Heart left ventricle (tissue), 16 donors: ENCODE data around the gene FAM199X. TPM values are rescaled to one million over a fixed set of nuclear protein-coding genes. Genes with fewer than 3 reads are reported as not detected.
"Not testable (repeated sequence)": the region's sequence is repeated elsewhere in the genome, so short reads cannot be mapped to it uniquely, and the experiment has no call there.

ENCODE experiments used
- ATAC-seq, 4 donors: fragments of 200-7000 bp; cut with Tn5 transposase; one replicate each; pipeline ENCODE4 v1.9.1; 2020 to 2022; ENCODE audit warnings: moderate library complexity in 4 of 4, mild to moderate bottlenecking in 3 of 4, moderate number of reproducible peaks in 1 of 4
- DNase-seq, 5 donors: peaks; one replicate each; pipeline ENCODE4 v3.0.0-alpha.2; 2020
- H3K27ac ChIP-seq, 12 donors: fragments of 200-600 bp; sonication (generic) in 4 of 12; one replicate each; pipeline versions ENCODE4 v1.5.0 to v1.8.0; 2016 to 2022; ENCODE audit warnings: mild to moderate bottlenecking in 2 of 12
- H3K27me3 ChIP-seq, 9 donors: fragments of 200-600 bp; sonication (generic) in 2 of 9; one replicate each; pipeline versions ENCODE4 v1.5.1 to v1.8.0; 2016 to 2022; ENCODE audit warnings: mild to moderate bottlenecking in 3 of 9
- H3K36me3 ChIP-seq, 9 donors: fragments of 200-600 bp; sonication (generic) in 2 of 9; one replicate each; pipeline versions ENCODE4 v1.5.0 to v1.8.0; 2018 to 2022; ENCODE audit warnings: mild to moderate bottlenecking in 2 of 9
- H3K4me1 ChIP-seq, 12 donors: fragments of 200-600 bp; sonication (generic) in 4 of 12; one replicate each; pipeline versions ENCODE4 v1.5.0 to v1.8.0; 2016 to 2022; ENCODE audit warnings: mild to moderate bottlenecking in 3 of 12
- H3K4me3 ChIP-seq, 12 donors: fragments of 200-600 bp; sonication (generic) in 4 of 12; one replicate each; pipeline versions ENCODE4 v1.5.0 to v1.8.0; 2017 to 2022; ENCODE audit warnings: mild to moderate bottlenecking in 9 of 12, moderate library complexity in 4 of 12
- H3K9me3 ChIP-seq, 12 donors: fragments of 200-600 bp; sonication (generic) in 4 of 12; one replicate each; pipeline versions ENCODE4 v1.5.0 to v1.8.0; 2016 to 2022; ENCODE audit warnings: mild to moderate bottlenecking in 1 of 12
- CTCF ChIP-seq, 12 donors: fragments of 200-600 bp; sonication (generic) in 4 of 12; IDR thresholded peaks; one replicate each; pipeline versions ENCODE4 v1.5.0 to v1.8.0; 2018 to 2022; ENCODE audit warnings: antibody characterized with exemption in 12 of 12, mild to moderate bottlenecking in 5 of 12
- POLR2A ChIP-seq, 2 donors: fragments of 450-650 bp; IDR thresholded peaks; one replicate each; pipeline ENCODE4 v1.6.1; 2017; ENCODE audit warnings: antibody characterized with exemption in 2 of 2, mild to moderate bottlenecking in 2 of 2, moderate library complexity in 2 of 2
- WGBS, 4 donors: extraction: QIAGEN DNeasy Blood & Tissue Kit in 2 of 4; methylation state at CpG; one replicate each; pipeline versions ENCODE4 v1.1.5 to v1.1.7; 2013 to 2018; 5-methylcytosine and 5-hydroxymethylcytosine counted together
- intact Hi-C, 10 donors: fragments of 100-400 bp; cut with DNase I; formaldehyde crosslinking; loops; one replicate each; pipeline versions ENCODE4 v1.11.1 to v1.14.2; 2022
- polyA plus RNA-seq, 2 donors: library from polyadenylated mRNA; stranded (reverse); fragments of 200-250 nt; gene quantifications; one replicate each; pipeline ENCODE4 v1.2.3, GENCODE V29; 2013
- total RNA-seq, 9 donors: library from RNA; depleted of rRNA in 2 of 9; stranded (reverse); fragments of >200 nt in 2 of 9; fragmentation: NEBNext Ultra II Directional in 3 of 9; extraction: Animal tissue kit (Norgen Biotek cat#: 25700) in 3 of 9; gene quantifications; one replicate each; pipeline versions ENCODE4 v1.1.0 to v1.2.4, GENCODE V29; 2016 to 2023
- donor health status: ischemic (EF 13 %, LVEDD 7.1; RV severe dilation, severe dysfunction).
- donor health status: healthy with polysubstance abuse.
- donor health status: DM: no; HTN: yes; CAD: no.
- donor health status: DM: no; HTN: no; CAD: no.
- donor health status: ischemic (EF 25% LVEDD 6.9; RV normal size, moderate dysfunction).
- donor health status: ischemic (EF 25% LVEDD 5.7; RV mildly dilated, moderate dysfunction).
- donor health status: healthy.
- donor health status: DM: yes; HTN: yes; CAD: no.
- donor health status: ischemic (EF 35%, LVEDD 5.7; RV mildly dilated, moderate dysfunction).
- donor health status: nonischemic (EF 11% LVEDD 7.7; RV severe dilation, severe dysfunction).
- donor health status: DM: yes; HTN: yes; CAD: no.
- donor health status: PGD.
- donor health status: ischemic (EF 29% LVEDD 5.4; RV normal size, mild dysfunction).
- donor health status: nonischemic (EF 23%, LVEDD 6.1; RV moderate dilation, normal function).

The FAM199X gene
- total and polyA plus RNA-seq, 11 donors = 5.0 to 13.9 (median 11.0) TPM

- ATAC-seq = no peak
- H3K36me3 ChIP-seq = peaks cover 0 to 43% (median 23%) of the 10 kb centered on the region in 9 donors
These were observed 29.3 kb downstream of the FAM199X start for GRCh38 chrX:104195489-104196084.

GRCh38 chrX:104205548-104205947 is 39.3 kb downstream of the FAM199X start:
- H3K4me1 ChIP-seq = no peaks in the 10 kb centered on the region
- no peak for DNase-seq
- H3K36me3 ChIP-seq = no peaks in the 10 kb centered on the region
- TF ChIP-seq CTCF (IDR thresholded peaks at IDR 0.05) = no peak
- no peak for TF ChIP-seq POLR2A (IDR thresholded peaks at IDR 0.05)
- no peak overlapping the region for H3K4me3 ChIP-seq
- intact Hi-C loops = no loop called here
- no peak overlapping the region for H3K27ac ChIP-seq
- no peak for ATAC-seq
- WGBS, 4 donors = 76 to 96% (median 87%) methylated on average over 5 of the region's 5 CpGs
- H3K9me3 ChIP-seq = no peaks in the 10 kb centered on the region
- H3K27me3 ChIP-seq = peaks cover 0 to 8% (median 0%) of the 10 kb centered on the region in 9 donors

More at GRCh38 chrX:104195489-104196084, 29.3 kb downstream of the FAM199X start:
- intact Hi-C loops = loop anchor here in 5 of 10 donors (2.0 to 10.0 kb wide), 4 partner anchors 75 to 149 kb away; no protein-coding TSS in a partner anchor
- Histone ChIP-seq H3K27me3 (peaks cover 0 to 16% (median 0%) of the 10 kb centered on the region in 9 donors), H3K4me3 (no peak overlapping the region), H3K9me3 (no peaks in the 10 kb centered on the region), H3K27ac (no peak overlapping the region), H3K4me1 (no peaks in the 10 kb centered on the region)
- no peak for DNase-seq
- 93 to 100% (median 97%) methylated on average over 1 of the region's 1 CpG for WGBS, 4 donors
- TF ChIP-seq POLR2A (IDR thresholded peaks at IDR 0.05) = no peak
- peak; percentile 49 to 87 (median 64) for TF ChIP-seq CTCF (IDR thresholded peaks at IDR 0.05)

DNA sequence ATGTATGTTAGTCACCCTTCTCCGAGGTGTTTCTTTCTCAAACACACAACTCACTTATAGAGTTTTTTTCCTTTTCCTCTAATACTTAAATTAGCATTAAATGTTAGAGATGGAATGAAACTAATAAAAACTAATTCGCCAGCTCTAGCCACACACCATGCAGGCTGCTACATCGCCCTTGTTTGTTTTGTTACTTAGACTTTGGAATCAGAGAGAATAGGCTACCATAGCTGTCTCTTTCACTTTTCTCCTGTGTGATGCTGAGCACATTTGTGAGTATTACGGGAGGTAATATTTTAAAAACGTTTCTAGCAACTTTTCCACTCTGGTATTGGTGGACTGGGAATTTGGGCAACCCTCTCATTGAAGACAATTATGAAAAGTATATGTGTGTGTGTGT is 44.9 kb downstream of the FAM199X start:
- H3K36me3 ChIP-seq = no peaks in the 10 kb centered on the region
- TF ChIP-seq POLR2A (IDR thresholded peaks at IDR 0.05) (no peak), CTCF (IDR thresholded peaks at IDR 0.05) (no peak)

GRCh38 chrX:104230060-104230459 is 63.8 kb downstream of the FAM199X start:
- H3K27ac ChIP-seq, intact Hi-C loops, ATAC-seq, H3K4me1 ChIP-seq, H3K36me3 ChIP-seq, H3K9me3 ChIP-seq, H3K4me3 ChIP-seq, DNase-seq: not testable (repeated sequence)
- WGBS, 4 donors = 87 to 93% (median 90%) methylated on average over 10 of the region's 10 CpGs
- peaks cover 0 to 27% (median 0%) of the 10 kb centered on the region in 9 donors for H3K27me3 ChIP-seq

More for the DNA sequence above, 44.9 kb downstream of the FAM199X start:
- H3K27me3 ChIP-seq = peaks cover 0 to 28% (median 0%) of the 10 kb centered on the region in 9 donors
- 61 to 83% (median 73%) methylated on average over 5 of the region's 5 CpGs for WGBS, 4 donors
- DNase-seq = no peak
- H3K9me3 ChIP-seq = no peaks in the 10 kb centered on the region
- intact Hi-C loops = no loop called here
- no peak for ATAC-seq
- H3K4me3 ChIP-seq = no peak overlapping the region
- no peak overlapping the region for H3K27ac ChIP-seq
- H3K4me1 ChIP-seq = no peaks in the 10 kb centered on the region

Other genes starting within 250 kb of the FAM199X start
- gene TMSB15B, start 203.8 kb upstream of the FAM199X start, total RNA-seq = 1 to 10 TPM in 1 of 9 donors, under 1 TPM in 6, not detected in 2; 0.14 to 1.2 (median 0.56) TPM
- gene TMSB15B, start 203.8 kb upstream of the FAM199X start, polyA plus RNA-seq = under 1 TPM; 0.38 to 0.94 TPM
- gene H2BW1, start 152.7 kb upstream of the FAM199X start, total RNA-seq = not detected
- not detected for gene H2BW1, start 152.7 kb upstream of the FAM199X start, polyA plus RNA-seq
- not detected for gene H2BW2, start 126.5 kb upstream of the FAM199X start, total RNA-seq
- gene H2BW2, start 126.5 kb upstream of the FAM199X start, polyA plus RNA-seq = not detected
- gene TMSB15C, start 90.2 kb upstream of the FAM199X start, total RNA-seq = under 1 TPM in 5 of 9 donors, not detected in 4; 0.15 to 0.54 (median 0.25) TPM
- under 1 TPM; 0.08 to 0.19 TPM for gene TMSB15C, start 90.2 kb upstream of the FAM199X start, polyA plus RNA-seq
- gene ZCCHC18, start 53.9 kb upstream of the FAM199X start, total RNA-seq = 1 to 10 TPM in 3 of 9 donors, under 1 TPM in 5, not detected in 1; 0.14 to 1.4 (median 0.91) TPM
- gene ZCCHC18, start 53.9 kb upstream of the FAM199X start, polyA plus RNA-seq = under 1 TPM; 0.38 to 0.51 TPM
- 10 to 100 TPM in 6 of 9 donors, 1 to 10 TPM in 3; 5.3 to 16.5 (median 11.3) TPM for gene SLC25A53, start 9.4 kb upstream of the FAM199X start, total RNA-seq
- gene SLC25A53, start 9.4 kb upstream of the FAM199X start, polyA plus RNA-seq = 1 to 10 TPM; 6.6 to 8.7 TPM
- not detected for gene ESX1, start 88.5 kb downstream of the FAM199X start, total RNA-seq
- gene ESX1, start 88.5 kb downstream of the FAM199X start, polyA plus RNA-seq = not detected